GM19023 (cell line): ENCODE results near the gene IQGAP1.

Source experiments
- ATAC-seq: cut with Tn5 transposase; IDR thresholded peaks from one replicate; pipeline ENCODE4 v1.9.1; 2021; ENCODE audit warnings: mild to moderate bottlenecking, moderate library complexity; ENCODE audit not compliant: unreplicated experiment

The IQGAP1 gene

DNA sequence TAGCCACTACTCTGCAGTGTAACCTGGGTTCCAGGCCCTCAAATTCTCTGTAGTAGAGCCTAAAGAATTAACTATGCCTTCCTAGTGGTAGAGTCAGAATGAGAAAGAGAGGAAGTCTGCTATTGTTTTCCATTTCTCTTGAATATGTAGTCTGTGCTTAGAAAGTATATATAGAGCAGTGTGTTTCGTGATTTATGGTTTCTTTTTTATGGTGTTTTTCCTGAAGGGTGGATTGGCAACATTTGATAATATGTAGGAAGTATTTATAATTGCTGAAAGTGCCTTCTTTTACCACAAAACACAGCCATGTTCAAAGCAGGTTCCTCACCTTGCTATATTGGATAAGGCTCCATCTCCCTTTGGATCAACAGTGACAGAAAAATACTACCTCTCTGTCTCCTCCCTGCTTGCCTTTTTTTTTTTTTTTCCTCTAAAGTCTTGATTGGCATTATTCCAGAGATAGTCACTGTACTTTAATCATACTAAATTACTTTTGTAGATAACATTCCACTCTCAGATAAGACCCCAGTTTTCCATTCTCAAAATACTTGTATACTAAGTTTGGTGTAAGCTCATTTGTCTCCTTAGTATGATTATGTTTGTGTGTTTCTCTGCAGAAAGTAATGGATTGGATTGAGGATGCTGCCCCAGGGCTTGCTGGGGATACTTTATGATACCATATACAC, 47.8 kb downstream of the IQGAP1 start:
- no peak for ATAC-seq

DNA sequence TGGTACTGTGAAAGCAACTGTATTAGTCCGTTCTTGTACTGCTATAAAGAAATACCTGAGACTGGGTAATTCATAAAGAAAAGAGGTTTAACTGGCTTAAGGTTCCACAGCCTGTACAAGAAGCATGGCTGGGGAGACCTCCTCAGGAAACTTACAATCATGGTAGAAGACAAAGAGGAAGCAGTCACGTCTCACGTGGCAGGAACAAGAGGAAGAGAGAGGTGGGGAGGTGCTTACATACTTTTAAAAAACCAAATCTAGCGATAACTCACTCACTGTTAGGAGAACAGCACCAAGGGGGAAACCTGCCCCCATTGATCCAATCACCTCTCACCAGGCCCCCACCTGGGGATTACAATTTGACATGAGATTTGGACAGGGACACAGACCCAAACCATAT, 48.9 kb downstream of the IQGAP1 start:
- no peak for ATAC-seq

DNA sequence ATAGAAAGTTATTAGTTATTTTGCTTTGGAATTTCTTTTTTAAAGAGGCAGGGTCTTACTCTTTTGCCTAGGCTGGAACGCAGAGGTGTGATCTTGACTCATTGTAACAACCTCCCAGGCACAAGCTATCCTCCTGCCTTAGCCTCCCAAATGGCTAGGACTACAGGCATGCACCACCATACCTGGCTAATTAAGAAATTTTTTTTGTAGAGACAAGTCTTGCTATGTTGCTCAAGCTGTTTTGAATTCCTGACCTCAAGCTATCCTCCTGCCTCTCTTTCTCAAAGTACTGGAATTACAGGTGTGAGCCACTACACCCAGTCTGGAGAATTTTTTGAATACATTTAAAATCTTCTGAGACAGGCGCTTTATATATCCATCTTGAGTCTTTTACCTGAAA, 49.5 kb downstream of the IQGAP1 start:
- no peak for ATAC-seq

DNA sequence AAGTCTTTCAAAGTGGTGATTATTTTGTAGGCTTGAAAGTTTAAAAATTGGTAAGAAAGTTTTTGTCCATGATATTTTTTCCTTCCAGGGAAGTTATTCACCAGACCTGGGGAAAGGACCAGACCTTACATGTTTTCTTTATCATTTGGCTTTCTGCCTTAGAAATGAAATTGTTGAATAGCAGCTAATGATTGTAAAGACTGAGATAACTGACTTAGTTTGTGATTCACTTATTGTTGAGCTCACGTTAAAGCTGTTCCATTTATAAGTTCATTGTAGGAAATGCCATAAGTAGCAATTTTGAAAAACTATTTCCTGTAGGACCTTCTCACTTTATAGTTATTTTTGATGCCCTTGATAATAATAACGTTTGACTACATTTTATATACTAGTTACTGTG, 51.9 kb downstream of the IQGAP1 start:
- ATAC-seq: no peak

DNA sequence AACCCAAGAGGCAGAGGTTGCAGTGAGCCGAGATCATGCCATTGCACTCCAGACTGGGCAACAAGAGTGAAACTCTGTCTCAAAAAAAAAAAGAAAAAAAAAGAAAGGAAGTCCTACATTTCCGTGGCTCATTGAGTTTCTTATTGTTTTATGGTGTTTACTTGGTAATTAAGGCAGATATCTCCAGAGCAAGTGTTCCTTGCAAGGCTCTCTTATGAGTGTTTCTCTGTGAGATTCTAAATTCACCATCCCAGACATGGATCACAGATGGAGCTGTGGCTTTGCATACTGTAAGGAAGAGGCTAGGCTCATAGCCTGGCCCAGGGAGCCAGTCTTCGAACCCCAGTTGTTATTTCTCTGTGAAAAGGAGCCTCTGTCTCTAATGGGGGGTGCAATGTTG, 53.0 kb downstream of the IQGAP1 start:
- ATAC-seq: no peak

DNA sequence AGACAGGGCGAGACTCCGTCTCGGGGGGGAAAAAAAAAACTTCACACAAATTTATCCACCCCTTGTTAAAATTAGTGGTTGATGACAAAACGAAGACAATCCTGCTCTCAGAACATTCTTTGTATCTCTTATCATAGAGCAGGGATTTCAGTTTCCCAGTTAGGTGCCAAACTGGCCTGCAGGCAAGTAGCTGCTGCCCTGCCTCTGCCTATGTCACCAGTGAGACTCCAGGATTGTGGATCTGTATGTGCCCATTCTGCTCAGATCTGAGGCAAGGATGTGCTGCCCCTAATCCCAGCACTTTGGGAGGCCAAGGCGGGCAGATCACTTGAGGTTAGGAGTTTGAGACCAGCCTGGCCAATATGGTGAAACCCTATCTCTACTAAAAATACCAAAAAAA, 54.4 kb downstream of the IQGAP1 start:
- no peak for ATAC-seq

DNA sequence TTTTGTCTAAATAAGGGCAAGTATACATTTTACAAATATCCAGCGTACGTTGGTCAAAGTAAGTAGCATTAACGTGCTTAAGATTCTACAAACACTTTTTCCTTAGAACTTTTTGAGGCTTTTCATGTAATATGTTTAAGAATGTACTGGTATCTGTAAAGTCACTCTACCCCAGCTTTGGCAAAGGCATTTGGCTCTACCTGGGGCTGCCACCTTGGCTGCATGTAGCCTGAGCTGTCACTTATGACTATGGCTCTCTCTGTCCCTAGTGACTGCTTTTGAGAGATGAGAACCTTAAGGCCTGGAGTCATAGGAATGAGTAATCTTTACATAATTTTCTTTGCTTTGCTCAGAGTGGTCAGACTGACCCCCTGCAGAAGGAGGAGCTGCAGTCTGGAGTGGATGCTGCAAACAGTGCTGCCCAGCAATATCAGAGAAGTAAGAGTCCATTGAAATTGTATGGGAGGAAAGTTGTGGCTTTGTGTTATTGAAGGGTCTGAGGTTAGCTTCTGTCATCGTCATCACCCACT, 61.2 kb downstream of the IQGAP1 start:
- ATAC-seq: no peak

DNA sequence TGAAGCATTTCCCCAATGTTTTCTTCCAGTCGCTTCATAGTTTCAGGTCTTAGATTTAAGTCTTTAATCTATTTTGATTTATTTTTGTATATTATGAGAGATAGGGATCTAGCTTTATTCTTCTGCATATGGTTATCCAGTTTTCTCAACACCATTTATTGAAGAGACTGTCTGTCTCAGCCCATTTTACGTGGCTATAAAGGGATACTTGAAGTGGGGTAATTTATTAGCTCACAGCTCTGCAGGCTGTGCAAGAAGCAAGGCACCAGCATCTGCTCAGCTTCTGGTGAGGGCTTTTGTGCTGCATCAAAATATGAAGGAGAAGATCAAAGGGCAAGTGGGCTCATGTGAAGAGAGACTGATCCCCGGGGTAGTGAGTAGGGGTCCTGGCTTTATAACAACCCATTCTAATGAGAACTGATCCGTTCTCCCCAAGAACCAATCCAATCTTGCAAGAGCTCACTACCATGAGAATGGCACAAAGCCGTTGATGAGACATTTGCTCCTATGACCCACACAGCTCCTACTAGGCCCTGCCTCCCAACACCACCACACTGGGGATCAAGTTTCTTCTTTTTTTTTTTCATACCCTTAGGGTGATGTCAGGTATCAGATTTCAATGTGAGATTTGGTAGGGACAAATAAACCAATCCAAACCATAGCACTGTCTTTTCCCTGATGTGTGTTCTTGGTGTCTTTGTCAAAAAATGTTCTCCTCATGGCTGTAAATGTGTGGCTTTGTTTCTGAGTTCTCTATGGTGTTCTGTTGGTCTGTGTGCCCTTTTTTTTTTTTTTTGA, 63.2 kb downstream of the IQGAP1 start:
- ATAC-seq: no peak

DNA sequence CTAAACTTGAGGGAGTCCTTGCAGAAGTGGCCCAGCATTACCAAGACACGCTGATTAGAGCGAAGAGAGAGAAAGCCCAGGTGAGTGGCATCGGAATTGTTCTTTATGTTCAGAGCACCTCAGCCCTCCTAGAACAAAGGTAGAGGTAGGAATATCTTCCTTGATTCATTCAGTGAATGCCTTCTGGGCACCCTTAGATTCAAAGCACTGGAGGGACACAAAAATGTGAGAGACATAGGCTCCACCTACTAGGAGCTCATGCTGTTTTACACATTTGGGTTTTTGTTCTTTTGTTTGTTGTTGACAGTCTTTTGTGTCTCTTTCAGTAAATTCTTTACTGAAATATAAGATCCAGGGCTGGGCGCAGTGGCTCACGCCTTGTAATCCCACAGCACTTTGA, 68.2 kb downstream of the IQGAP1 start:
- no peak for ATAC-seq

DNA sequence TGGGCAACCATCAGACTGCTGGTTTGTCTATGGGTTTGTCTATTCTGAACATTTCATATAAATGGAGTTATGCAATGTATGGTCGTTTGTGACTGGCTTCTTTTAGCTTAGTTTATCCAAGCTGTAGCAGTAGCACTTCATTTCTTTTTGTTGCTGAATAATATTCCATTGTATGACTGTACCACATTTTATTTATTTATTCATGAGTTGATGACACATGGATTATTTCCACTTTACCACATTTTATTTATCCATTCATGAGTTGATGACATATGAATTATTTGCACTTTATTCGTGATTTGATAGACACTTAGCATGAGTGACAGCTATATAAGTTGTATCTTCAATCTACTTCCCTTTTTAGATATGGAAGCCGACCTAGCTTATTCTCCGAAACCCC, 70.0 kb downstream of the IQGAP1 start:
- no peak for ATAC-seq

DNA sequence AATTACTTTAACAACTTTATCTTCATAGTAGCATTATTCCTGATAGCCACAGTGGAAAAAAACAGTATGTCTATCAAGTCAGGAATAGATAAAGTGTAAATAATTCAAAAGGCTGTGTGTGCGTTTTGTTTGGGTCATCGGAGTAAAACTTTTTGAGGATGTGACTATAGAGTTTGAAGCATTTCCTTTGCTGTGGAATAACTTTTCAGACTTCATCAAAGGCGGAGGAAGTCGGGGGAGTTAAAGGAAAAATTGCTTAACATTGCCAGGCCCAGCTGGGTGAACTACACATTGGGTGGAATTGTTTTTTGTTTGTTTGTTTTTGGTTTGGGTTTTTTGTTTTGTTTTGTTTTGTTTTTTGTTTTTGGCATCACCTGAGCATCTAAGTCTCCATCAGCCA, 71.3 kb downstream of the IQGAP1 start:
- ATAC-seq: no peak

DNA sequence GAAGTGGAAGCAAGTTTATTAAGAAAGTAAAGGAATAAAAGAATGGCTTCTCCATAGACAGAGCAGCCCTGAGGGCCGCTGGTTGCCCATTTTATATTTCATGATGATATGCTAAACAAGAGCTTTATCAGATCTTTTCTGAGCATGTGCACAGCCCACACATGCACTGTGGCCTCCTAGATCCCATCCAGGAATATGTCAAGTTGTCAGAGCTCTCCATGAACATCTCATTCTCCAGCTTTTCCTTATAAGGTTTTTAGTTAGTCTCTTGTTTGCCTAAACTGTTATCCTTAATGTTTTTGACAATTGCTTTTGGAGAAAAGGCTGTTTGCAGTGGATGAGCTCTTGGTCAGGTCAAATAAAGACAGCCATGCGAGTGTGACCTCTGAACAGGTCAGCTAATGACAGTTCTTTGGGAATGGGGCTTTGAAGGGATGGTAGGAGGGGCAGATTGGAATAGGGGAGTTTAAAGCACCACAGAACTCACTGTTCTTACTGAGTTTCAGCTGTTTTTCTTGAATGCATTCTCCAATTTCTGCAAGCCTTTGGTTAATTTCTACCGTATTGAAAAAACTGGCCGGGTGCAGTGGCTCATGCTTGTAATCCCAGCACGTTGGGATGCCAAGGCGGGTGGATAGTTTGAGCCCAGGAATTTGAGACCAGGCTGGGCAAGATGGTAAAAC, 72.2 kb downstream of the IQGAP1 start:
- ATAC-seq: no peak

DNA sequence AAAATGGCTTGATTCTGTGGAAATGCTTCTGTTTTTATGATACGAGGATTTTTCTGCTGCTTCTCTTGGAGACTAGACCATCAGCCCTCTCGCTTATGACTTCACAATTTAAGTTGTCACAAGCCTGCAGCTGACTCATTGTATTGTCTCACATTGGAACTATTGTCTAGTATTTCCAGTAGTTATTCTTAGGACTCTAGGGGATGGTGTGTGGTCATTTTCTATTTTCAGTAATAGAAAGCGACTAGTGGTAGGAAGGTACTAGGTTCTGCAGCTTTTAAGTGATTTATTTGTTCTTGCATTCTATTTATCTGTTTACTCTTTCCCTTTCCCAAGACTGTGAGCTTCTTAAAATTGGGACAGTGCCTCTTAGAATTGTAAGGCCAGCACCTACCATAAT, 75.3 kb downstream of the IQGAP1 start:
- no peak for ATAC-seq

DNA sequence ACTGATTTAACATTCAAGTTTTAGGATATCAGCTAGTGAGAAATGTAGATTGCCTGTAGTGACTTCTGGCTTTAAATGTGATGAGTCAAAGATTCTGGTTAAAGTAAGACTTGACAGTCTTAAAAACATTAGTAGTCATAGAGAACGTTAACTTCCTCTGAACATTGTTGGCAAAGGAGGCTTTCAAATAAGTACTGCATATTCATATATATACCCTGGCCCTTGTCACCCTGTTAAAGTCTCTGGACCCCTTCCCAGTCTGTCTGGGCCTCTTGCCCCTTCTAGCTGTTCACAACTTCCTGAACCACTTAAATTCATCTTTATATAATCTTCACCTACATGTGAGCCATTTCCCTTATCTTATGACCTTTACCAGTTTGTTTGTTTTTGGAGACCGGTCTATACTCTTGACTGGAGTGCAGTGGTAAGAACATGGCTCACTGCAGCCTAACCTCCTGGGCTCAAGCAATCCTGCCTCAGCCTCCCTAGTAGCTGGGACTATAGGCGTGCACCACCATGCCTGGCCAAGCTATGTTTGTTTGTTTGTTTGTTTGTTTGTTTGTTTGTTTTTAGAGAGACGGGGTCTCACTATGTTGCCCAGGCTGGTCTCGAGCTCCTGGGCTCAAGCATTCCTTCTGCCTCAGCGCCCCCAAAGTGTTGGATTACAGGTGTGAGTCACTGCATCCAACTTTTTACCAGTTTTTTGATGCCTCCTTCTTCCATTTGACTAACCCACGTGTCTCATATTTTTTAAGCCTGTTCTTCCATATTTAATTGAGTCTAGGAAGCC, 77.3 kb downstream of the IQGAP1 start:
- ATAC-seq: no peak

DNA sequence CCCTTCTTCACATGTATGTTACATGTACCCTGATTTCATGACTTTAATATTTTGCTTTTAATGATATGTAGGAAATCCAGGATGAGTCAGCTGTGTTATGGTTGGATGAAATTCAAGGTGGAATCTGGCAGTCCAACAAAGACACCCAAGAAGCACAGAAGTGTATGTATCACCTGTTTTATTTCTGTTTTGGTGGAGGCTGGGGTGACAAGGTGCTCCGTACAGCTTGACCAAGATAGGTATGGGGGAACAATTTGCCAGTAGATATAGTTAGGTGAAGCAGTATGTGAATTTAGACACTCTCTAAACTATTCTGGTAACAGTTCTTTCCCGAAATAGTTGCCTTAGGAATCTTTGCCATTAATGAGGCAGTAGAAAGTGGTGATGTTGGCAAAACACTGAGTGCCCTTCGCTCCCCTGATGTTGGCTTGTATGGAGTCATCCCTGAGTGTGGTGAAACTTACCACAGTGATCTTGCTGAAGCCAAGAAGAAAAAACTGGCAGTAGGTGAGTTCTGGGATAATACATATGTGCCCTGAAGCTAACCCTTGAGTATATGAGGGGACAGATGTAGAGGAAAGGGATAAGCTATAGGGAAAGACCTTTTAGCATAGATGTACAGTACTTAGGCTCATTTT, 78.0 kb downstream of the IQGAP1 start:
- ATAC-seq: no peak

DNA sequence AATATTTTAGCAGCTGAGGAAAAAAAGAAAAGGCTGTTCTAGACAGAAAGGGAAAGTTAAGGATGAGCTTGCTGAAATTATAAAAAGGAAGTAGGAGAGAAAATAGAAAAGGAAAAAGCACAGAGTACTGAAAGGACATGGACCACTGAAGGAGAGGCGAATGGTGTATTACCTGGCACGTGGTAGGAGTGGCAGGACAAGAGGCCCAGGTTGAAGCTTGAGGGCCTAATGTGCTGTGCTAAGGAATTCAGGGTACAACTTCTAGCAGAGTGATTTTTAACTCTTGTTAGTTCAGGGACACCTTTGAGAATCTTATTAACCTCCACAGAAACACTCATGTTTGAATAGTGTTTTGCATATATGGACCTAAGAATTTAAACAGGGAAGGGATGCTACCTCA, 81.7 kb downstream of the IQGAP1 start:
- no peak for ATAC-seq

DNA sequence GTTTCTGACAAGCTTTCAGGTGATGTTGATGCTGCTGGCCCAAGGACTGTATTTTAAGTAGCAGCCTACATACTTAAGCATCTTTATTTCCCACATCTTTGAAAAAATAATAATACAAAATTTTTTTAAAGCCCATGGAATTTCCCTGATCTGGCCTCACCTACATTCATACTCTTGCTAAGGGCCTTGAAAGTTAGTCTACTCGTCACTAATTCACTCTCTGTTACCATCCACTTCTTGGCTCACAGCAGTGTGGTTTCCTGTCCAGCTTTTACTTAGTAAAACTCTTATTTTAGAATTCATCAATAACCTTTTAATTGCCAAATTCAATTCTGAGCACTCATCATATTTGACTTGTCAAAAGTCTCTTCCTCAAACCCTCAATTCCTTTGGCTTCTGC, 82.4 kb downstream of the IQGAP1 start:
- no peak for ATAC-seq

DNA sequence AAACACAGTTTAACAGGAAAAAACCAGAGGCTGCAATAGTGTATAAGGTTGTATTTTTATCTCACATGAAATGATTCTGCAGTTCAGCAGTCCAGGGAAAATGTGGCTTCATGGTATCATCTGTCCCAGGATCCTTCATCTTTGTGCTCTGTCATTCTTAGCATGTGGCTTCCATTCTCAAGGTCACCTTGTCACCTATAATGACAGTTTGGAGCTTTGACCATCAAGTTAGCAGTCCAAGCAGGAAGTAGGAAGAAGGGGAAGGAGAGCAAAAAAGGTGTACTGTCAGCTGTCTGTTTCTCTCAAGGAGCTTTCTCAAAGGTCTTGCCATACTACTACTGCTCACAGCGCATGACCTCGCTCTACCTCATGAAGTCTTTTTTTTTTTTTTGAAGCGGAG, 83.1 kb downstream of the IQGAP1 start:
- no peak for ATAC-seq

DNA sequence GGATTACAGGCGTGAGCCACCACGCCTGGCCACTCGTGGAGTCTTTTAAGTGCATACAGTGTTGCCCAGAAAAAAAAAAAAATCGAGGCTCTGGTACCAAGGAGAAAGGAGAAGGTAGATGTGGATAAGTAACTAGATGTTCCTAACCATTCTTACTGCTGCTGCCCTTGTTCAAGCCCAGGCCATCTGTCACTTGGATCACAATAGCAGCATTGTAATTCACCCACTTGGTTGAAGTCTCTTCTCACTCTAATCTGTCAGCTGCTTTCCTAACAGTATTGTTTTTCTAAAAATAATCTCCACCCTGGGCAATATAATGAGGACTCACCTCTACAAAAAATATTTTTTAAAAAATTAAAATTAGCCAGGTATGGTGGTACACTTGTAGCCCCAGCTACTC, 83.7 kb downstream of the IQGAP1 start:
- ATAC-seq: no peak

DNA sequence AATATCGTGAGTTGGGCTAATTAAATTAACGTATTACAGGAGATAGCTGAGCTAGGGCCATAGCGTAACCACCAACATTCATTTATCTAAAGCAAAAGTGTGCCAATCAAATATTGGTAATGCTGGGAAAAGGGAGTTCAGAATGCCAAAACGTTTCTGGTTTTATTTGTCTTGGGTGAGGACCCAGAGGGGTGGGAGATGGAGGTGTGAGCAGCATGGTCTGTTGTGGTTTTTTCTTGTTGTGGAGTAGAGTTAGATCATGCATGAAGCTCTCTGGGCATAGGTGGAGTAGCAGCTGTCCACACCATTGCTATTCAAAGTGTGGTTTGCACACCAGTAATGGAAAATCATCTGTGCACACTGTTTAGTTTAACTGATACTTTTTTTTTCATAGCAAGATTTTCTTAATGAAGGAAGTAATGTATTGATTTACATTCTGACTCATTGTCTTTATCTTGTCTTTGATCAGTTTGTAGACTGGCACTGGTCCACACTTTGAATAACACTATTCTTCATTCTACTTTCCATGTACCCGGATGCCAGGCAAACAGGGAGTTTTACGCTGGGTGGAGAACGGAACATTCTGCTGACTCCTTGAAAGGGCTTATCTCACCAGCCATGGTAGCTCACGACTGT, 90.9 kb downstream of the IQGAP1 start:
- ATAC-seq: no peak
